ENCODE measurements around the gene LCN9. TPM values are rescaled to one million over a fixed set of nuclear protein-coding genes. Genes with fewer than 3 reads are reported as not detected.

LCN9 gene
- total RNA-seq, 2 donors from 2014 or later, result not detected

Other genes with a start within 250 kb of the LCN9 start
- 1 to 10 TPM; 3.7 to 7.7 TPM for gene PPP1R26, start 183.5 kb upstream of the LCN9 start, total RNA-seq
- 10 to 100 TPM; 38.2 to 78.3 TPM for gene MRPS2, start 162.6 kb upstream of the LCN9 start, total RNA-seq
- gene LCN1, start 141.9 kb upstream of the LCN9 start, total RNA-seq, result not detected
- gene OBP2A, start 117.2 kb upstream of the LCN9 start, total RNA-seq, result not detected
- gene PAEP, start 101.6 kb upstream of the LCN9 start, total RNA-seq, result not detected
- not detected for gene GLT6D1, start 23.8 kb upstream of the LCN9 start, total RNA-seq
- gene SOHLH1, start 36.2 kb downstream of the LCN9 start, total RNA-seq, result not detected
- gene KCNT1, start 38.9 kb downstream of the LCN9 start, total RNA-seq, result not detected
- 10 to 100 TPM; 23.4 to 25.5 TPM for gene CAMSAP1, start 244.2 kb downstream of the LCN9 start, total RNA-seq